NCI-H1105 (cell line): ENCODE results near the gene ATE1.

Experiments
- DNase-seq: peaks from one replicate; lab custom pipeline; 2025; lab: John Stamatoyannopoulos, UW

ATE1 gene

GRCh38 chr10:121879476-121879875 is 48.4 kb downstream of the ATE1 start:
- no peak for DNase-seq

DNA sequence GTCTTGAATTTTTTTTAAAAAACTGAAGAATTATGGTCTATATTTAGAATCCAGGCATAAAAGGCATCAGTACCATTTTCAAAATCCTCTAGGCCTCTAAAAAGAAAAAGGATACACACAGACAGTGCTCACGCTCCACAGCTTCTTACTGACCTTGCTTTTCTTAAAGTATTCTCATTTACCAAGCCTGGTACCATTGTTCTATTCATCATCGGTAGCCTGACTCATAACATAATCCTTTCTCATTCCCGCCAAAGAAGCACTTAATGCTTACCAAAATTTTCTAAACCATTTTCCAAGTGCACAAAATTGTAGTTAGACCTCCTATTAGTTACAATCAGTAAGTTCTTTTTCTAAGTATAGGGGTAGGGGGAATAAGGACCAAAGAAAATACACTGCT is 54.6 kb downstream of the ATE1 start:
- DNase-seq = no peak

- no peak for DNase-seq
Observed at GRCh38 chr10:121870413-121870812, 57.4 kb downstream of the ATE1 start.

GRCh38 chr10:121865554-121865953 is 62.3 kb downstream of the ATE1 start:
- peak; percentile 39 for DNase-seq

DNA sequence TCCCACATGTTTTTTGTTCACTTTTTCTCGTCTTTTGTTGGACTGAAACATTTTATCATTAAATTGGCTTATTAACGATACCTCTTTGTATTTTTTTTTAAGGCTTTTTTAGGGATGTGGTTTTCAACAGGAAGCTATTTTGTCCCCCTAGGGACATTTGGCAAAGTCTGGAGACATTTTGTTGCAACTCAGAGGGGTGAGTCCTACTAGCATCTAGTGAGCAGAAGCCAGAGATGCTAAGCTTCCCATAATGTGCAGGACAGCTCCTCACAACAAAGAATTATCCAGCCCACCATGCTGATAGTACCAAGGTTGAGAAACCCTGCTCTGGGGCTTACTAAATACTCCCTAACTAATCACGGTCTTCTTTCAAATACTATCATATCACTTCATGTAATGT is 63.2 kb downstream of the ATE1 start:
- no peak for DNase-seq

DNA sequence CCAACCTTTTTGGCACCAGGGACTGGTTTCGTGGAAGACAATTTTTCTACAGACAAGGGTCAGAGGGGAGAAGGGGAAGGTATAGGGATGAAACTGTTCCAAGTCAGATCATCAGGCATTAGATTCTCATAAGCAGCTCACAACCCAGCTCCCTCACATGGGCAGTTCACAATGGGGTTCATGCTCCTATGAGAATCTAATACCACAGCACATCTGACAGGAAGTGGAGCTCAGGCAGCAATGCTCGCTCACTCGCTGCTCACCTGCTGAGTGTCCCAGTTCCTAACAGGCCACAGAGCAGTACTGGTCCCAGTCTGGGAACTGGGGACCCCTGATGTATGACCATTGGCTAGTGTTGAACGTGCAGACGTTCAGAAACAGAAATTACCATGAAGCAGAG is 63.7 kb downstream of the ATE1 start:
- DNase-seq = no peak

GRCh38 chr10:121862649-121863048 is 65.2 kb downstream of the ATE1 start:
- no peak for DNase-seq

- no peak for DNase-seq
Observed at GRCh38 chr10:121862042-121862441, 65.8 kb downstream of the ATE1 start.

- DNase-seq = peak; percentile 37
Observed at GRCh38 chr10:121860810-121861209, 67.0 kb downstream of the ATE1 start.

- no peak for DNase-seq
Observed at GRCh38 chr10:121854809-121855445, 72.9 kb downstream of the ATE1 start.

DNA sequence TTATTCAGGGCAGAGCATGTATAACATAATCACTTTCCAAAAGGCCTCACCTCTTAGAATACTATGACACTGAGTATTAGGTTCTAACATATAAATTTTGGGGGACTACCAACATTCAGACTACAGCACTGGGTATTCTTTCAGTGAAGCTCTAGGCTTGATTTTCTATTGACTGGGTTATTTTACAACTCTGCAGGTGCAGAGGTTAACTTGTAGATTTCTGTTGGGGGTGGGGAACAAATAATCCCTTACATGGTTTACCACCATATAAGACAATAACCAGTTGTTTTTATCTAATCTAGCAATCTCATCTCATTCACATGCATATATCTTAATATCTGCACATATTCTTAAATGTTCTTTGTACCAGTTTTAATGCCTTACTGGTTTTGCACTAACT is 73.9 kb downstream of the ATE1 start:
- no peak for DNase-seq

DNA sequence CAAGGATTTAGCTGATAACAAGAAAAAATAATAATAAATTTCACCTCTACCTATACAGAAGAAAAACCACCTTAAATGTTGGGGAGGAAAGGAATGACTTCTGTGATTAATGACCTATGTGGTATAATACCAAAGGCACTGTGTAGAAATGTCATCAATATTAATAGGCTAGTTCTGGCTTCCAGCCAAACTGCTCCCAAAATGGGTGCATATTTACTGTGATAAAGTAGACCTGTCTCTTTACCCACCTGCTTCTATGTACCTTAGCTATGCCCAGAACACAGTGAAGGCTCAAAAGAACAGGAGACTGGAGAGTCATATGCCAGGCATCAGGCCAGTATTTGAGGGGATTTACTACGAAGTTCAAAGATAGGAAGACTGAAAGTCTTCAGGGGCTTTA is 76.0 kb downstream of the ATE1 start:
- peak; percentile 54 for DNase-seq

DNA sequence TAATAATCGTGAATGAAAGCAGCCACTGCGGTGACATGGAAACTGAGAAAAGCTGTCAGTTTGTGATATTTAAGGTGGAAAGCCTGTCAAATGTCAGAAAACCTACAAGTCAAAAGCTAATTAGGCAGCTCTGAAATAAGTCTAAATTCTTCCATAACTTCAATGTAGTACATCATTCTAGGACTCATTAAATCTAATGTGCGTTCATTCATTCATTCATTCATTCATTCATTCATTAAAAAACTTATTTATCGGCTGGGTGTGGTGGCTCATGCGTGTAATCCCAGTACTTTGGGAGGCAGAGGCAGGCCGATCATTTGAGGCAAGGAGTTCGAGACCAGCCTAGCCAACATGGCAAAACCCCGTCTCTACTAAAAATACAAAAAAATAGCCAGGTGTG is 79.7 kb downstream of the ATE1 start:
- DNase-seq = no peak

DNA sequence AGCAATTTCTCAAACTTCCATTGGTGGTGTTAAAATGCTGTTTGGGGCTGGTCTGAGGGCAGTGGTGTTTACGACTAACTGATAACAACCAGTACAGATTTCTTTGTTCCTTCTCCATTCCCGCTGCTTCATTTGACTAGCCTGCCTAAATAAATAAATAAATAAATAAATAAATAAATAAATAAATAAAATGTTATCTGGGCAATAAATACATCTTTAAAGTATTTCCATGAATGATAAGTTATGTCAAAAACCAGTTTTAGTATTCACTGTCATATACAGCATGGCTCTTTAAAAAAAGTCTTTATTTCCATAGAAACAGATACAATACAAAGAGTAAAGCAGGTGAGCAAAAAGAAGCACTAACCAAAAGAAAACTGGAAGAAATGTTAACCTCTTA is 81.3 kb downstream of the ATE1 start:
- DNase-seq = no peak

- no peak for DNase-seq
Observed at GRCh38 chr10:121845044-121845784, 82.6 kb downstream of the ATE1 start.

DNA sequence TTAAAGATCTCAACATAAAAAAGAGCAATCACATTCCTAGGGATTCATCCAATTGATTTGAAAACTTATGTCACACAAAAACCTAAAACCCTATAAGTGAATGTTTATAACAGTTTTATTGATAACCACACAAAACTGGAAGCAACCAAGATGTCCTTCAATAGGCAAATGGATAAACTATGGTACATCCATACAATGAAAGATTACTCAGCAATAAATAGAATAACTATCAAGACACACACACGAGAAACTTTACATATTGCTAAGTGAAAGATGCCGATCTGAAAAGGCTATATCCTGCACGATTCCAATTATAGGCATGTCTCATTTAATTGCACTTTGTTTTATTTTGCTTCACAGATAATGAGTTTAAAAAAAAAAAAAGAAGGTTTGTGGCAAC is 83.3 kb downstream of the ATE1 start:
- no peak for DNase-seq

DNA sequence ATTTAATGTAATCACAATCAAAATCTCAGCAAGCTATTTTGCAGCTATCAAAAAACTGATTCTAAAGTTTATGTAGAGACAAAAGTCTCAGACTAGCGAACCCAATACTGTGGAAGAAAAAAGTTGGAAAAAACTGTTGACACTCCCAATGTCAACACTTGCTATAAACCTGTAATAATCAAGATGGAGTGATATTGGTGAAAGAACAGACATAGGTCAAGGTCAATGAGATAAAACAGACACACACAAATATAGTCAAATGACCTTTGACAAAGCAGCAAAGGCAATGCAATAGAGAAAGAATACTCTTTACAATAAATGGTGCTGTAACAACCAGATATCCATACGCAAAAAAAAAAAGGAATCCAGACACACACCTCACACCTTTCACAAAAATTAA is 84.5 kb downstream of the ATE1 start:
- DNase-seq = no peak

GRCh38 chr10:121841862-121842261 is 86.0 kb downstream of the ATE1 start:
- no peak for DNase-seq

DNA sequence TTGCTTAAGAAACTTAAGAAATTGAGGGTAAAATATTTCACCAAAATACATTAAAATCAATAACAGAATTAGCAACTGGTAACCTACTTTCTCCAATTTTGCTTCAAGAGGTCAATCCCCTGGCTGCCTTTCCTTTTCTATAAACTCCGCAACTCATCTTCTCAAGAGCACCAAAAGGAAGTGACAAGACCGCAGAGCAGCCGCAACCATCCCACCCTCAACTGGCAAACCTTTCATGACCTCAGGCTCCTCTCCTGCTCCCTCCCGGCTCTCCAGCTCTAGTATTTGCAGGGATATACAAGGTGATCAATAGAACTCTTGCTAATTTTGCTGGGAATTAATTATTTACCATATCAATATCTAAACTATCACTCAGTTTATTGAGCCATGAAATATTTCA is 88.9 kb downstream of the ATE1 start:
- no peak for DNase-seq

DNA sequence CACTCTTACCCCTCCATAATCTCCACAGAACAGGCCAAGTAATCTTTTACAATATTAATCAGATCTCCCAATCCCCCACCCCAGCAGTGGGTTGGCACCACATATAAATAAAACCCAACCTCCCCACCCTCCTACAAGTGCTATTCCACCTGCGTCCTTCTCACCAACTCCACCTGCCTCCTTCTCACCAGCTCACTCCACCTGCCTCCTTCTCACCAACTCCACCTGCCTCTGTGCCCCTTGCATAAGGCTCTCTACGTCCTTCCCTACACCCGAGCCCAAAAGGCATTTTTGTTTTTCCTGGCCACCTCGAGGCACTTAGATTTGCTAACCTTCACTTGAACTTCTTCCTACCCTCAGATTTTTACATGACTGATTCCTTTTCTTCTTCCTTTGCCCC is 89.7 kb downstream of the ATE1 start:
- DNase-seq = no peak

- DNase-seq = no peak
Observed at GRCh38 chr10:121836171-121836570, 91.7 kb downstream of the ATE1 start.

DNA sequence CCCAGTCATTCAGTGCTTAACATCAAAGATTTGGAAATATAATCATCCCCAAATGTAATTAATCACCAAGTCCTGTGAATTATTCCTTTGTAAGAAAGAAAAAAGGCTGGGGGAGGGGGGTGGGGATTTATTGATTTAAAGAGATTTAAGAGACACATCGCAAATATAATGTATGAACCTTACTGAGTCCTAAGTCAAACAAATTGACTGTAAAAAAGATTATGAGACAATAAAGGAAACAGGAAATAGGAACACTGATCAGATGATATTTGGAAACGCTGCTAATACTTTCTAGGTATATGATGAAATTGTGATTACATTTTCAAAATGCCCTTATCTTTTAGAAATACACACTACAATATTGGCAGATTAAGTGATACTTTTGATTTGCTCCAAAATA is 92.5 kb downstream of the ATE1 start:
- no peak for DNase-seq

DNA sequence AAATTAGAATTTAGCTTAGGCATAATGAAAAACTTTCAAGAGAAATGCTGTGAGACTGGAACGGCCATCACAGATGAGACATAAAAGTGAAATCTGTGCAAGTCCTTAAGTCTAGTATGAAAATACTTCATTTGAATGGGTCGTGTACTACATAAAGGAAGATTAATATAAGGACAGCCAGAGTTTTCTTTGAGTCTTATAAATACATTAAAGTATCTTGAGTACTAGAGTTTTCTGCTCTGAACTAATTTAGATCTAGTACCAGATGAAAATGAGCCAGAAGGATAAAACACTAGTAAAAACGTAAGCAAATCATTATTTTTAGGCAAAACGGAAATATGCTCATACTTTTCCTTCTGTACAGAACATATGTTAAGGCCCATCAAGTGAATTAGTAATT is 93.1 kb downstream of the ATE1 start:
- DNase-seq = no peak

GRCh38 chr10:121833387-121833786 is 94.4 kb downstream of the ATE1 start:
- DNase-seq = no peak
